Measurements from ENCODE around the gene KLHL10. TPM values are rescaled to one million over a fixed set of nuclear protein-coding genes. Genes with fewer than 3 reads are reported as not detected.

The KLHL10 gene
- polyA plus RNA-seq (ENCODE audit: insufficient read depth in 1 of 5, insufficient read length in 5 of 5, low replicate concordance in 1 of 5) = under 1 TPM in 4 of 5 donors, not detected in 1; 0.14 to 0.28 (median 0.24) TPM
- long read RNA-seq, donor 1 = 0 reads
- long read RNA-seq, donor 2 = 0 reads
- long read RNA-seq, donor 3 = 0 reads
- long read RNA-seq, donor 4 = 0 reads
- long read RNA-seq, donor 5 = 0 reads
- long read RNA-seq, donor 6 = 0 reads
- long read RNA-seq, donor 7 = 0 reads
- long read RNA-seq, donor 8, partial matches to known transcripts = 16 of 40 reads
- long read RNA-seq, donor 8, other reads (novel, unspliced or antisense) = 24 of 40 reads

DNA sequence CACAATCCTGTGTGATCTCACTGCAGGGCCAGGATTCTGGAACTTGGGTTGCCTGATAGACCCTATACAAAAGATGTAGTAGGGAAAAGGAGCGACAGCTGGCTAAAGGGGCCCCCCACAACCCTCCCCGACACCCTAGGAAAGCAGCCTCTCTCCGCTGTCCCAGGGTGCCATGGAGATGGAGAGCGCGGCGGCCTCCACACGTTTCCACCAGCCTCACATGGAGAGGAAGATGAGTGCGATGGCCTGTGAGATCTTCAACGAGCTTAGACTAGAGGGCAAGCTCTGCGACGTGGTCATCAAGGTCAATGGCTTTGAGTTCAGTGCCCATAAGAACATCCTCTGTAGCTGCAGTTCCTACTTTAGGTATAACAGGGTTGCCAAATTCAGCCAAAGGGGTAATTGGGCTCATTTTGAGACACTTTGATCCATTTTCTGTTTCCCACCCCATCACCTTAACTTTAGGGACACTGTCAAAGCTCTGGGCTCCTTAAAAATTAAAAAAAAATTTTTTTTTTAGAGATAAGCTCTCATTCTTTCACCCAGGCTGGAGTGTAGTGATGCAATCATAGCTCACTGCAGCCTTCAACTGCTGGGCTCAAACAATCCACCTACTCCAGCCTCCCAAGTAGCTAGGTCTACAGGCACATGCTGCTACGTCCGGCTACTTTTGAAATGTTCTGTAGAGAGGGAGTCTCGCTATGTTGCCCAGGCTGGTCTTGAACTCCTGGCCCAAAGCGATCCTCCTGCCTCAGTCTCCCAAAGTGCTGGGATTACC is at the start of gene KLHL10:
Gene KLHL10, plus strand, starts transcription at position 65 of the 778 bp plus-strand sequence. Its CDS starts 108 bp downstream, at position 173.
- DNase-seq = no peak

DNA sequence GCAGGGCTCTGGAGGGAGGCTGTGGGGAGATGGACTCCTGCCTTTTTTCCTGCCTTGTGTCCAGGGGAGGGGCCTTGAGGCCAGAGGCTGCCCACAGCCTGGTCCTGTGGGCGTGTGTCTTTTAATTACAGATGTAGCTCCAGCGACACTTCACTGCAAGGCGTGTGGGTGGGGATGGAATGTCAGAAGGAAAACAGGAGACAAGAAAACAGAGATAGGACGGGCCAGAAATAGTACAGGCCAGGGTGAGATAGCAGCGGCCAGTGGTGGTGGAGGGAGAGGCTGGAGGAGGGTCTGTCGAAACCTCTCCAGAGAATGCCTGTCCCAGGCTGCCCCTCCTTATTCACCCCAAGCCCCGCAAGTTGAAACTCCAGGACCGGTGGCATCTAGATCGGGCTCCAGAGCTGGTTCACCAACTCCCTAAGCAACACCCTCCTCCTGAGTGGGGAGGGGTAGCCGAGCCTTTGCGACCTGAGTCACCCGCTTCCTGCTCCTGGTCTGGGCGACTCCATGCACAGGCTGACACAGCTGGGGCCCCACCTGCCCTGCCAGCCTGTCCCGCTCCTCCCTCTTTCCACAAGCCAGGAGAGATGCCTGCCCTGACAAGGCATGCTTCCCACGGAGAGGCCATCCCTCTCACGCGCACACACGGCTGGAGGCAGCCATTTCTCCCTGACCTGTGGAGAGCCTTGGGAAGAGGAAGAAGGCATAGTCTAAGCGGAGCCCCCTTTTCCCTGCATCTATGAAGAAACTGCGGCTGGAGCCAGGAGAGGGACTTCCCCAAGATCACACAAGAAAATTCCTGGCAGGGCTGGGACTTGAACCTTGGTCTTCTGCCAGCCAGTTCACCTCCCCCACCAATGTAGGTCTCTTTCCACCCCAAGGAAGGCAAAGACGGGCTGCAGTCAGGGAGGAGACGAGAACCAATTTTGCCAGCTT is 44.5 kb upstream of the KLHL10 start:
- DNase-seq = no peak

DNA sequence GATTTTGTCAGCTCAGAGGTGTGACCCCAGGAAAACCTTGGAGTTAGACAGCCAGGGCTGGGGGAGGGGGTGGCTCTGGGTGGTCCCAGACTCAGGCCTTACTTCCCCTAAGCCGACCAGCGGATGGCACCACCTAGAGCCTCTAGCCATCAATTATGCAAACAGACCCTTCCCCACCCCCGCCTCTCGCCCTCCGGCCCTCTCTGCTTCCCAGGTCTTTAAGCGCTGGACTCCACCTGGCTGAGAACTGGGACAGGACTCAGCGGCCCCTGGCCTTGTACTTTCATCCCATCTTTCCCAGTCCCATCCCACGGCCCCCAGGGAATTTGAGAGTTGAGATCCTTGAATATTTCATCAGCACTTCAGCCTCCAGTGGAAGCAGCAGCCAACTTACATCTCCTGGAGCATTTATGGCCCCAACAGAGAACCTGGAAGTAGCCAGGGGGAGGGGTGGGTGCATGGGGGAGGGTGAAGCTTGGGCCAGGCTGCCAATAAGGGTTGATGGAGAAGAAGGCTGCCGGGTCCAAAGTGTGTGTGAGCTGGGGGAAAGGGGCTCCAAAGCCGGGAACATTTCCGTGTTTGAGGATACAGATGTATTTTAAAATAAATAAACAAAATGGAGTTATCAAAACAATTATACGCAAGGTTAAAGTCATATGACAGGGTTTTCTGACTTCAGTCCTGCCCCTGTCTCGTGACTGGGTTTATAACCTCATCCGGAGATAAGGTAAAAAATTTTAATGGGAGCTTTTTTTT is 43.7 kb upstream of the KLHL10 start:
- no peak for DNase-seq

DNA sequence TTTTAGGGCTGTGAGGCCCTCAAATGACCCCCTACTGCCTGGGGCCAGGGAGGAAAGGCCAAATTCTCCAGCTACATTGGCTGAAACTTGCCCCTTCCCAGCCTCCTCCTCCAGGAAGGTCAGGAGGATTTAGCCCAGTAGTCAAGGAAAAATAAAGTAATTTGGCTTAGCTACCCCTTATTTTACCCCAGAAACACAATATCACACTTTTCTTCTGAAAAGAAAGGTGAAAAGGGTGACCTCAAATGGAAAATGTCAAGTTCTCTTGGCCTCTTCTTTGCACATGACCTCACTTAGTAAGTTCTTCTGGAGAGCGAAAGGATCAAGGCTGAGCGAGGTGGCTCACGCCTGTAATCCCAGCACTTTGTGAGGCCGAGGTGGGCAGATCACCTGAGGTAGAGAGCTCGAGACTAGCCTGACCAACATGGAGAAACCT is 43.1 kb upstream of the KLHL10 start:
- no peak for DNase-seq

DNA sequence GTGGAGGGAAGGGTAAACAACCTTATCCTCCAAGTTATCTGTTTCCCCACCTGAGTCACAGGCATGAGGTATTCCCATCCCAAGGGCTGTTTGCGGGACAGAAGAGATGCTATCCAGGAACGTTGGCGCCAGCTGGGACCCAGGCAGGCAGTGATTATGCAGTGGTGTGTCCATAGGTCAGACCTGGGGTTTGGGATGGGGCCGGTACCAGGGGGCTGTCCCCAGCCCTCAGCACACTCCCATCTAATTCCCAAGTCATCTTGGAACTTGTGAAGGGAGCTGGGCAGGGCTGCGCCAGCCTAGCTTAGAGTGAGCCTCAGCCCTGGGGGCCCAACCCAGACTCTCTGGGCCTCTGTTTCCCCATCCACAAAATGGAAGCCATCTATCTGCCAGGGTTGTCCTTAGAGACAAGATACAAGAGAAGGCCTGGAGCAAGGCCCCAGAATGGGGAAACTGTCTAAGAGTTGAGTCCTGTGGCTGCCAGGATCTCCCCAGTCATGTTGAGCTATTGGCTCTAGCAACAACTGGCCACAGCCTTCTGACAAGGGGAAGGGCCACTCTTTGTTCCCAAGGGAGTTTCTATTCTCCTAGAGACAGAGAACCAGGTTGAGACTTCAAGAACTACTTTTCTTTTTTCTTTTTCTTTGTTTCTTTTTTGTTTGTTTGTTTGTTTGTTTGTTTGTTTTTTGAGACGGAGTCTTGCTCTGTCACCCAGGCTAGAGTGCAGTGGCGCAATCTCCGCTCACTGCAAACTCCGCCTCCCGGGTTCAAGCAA is 41.3 kb upstream of the KLHL10 start:
- DNase-seq = no peak

DNA sequence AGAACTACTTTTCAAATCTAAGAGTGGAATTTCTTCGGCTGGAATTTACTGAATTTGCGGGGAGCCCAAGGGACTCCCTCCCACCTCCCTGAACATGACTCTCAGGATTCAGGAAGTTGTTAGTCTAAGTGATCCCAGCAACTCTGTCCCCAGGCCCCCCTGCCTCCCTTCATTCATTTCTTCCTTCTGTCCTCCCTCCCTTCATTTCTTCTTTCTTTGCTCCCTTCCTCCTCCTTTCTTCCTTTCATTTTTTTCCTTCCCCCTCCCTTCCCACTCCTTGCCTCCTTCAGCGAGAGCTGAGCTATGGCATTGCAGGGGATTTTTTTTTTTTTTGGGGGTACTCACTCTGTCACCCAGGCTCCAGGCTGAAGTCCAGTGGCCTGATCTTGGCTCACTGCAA is 40.2 kb upstream of the KLHL10 start:
- no peak for DNase-seq

DNA sequence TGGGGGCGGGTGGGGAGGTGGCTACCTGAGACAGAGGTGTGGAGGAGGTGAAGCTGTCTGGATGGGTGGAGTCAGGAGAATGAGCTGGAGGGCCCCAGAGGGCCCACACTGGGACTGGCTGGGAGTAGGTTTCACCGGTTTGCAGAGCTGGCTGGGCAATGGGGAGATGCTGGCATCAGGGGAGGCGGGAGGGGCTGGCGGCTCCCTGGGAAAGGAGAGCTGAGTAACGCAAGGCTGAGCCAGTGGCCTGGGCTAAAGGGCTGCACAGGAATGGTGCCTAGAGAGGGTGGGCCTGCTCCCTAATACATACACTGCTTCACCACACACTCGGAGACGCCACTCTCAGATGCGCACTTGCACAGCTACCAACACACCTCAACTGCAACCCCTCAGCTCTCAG is 38.3 kb upstream of the KLHL10 start:
- DNase-seq = no peak

DNA sequence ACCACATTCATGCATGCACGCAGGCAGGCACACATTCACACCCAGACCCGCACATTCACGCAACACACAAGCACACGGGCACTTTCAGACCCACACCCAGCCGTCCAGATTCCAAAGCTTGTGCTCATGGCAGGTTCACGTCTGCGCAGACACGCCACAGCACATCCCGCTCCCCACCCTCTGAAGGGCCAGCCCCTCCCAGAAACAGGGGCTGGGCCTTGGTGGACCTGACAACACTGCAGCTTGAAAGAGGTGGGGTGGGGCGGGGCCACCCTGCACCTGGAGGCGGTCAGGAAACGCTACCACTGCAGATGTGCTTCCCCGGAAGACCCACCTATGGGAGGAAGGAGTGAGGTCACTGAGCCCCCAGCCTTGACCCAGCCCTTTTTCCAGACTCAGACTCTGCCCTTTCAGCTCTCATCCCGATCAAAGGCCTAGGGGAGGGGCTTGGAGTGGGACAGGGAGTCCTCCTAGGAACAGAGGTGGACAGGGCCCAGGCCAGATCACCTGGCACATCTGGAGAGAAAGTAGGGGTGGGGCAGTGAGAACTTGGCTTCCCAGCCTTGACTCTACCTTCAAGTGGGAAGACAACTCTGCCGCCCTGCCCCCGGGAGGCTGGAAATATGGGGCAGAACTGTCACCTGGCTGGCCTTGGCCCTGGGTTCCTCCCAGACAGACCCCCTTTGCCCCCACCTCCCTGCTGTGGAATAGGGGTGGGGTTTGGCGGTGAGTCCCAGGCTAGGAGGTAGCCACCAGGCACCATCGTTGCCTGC is 36.8 kb upstream of the KLHL10 start:
- peak in 1 of 2 donors; percentile 22 for DNase-seq

DNA sequence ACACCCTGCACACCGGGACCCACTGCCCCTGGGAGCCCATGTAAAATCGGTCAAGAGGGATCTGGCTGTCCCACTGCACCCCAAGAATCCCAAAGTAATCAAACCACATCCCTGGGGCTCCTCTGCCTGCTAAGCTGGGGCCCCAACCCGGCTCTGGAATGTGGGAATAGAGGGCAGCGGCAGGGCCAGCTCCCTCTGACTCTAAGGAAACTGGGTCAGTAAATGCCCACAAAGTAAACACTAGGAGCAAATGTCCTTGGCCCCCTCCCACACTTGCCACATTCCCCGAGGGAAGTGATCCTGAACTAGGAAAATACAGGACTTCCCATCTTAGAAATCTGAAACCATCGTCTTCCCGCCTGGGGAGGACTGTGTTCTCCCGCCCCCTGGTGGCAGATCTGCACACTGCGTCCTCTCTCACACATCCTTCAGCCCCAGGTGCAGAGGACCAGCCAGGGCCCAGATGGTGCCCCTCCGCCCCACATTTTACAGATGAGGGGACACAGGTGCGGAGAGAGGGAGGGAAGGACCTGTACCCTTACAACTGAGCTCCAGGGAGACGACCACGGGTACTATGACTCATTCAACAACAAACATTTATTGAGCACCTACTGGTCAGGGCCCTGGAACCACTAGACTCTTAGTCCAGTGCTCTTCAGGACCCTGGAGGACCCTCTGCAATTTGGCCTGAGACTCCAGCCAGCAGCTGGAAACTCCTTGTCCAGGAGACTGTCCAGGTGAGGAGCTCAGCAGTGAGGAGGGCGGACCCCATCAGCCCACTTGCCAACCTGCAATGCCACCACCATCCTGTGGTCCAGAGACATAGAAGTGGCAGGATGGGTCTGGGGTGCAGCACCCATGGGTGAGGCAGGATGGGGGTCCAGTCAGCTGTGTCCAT is 36.0 kb upstream of the KLHL10 start:
- peak in 1 of 2 donors; percentile 78 for DNase-seq

DNA sequence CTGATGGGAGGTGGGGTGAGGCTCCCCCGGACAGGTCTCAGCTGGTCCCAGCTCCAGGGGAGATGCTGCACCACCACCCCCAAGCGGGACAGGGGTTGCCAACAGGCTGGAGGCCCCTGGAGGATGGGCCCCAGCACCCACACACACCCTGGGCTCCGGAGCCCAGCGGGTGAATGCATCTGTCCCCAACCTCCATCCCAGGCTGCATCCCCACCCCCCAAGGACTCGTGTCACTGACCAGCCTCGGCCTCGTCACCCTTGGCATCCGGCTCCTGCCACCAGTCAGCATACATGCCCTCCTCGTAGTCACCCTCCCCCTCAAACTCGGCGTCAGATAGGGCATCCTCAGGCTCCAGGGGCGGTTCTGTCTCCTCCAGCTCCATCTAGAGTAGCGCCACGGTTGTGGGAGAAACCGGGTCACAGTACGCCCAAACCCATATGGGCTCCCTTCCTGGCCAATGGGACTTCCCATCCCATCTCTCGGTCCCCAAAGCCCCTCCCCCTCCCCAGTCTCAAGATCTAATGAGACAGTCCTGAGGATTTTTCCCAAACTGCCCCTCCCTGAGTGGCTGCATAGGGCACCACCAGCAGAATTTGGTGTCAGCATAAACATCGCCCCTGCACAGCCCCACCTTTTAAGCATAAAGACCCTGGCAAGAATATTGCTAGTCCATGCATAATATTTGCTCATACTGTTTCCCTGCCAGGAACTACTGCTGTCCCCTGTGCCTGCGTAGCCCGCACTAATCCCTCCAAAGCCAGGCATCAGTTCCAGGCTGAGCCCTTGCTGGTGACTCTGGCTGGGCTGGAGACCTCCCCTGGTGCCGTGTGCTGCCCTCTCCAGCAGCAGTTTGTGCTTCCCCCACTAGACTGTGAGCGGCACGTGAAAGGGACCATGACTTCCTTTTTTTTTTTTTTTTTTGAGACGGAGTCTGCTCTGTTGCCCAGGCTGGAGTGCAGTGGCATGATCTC is 34.3 kb upstream of the KLHL10 start:
- no peak for DNase-seq

DNA sequence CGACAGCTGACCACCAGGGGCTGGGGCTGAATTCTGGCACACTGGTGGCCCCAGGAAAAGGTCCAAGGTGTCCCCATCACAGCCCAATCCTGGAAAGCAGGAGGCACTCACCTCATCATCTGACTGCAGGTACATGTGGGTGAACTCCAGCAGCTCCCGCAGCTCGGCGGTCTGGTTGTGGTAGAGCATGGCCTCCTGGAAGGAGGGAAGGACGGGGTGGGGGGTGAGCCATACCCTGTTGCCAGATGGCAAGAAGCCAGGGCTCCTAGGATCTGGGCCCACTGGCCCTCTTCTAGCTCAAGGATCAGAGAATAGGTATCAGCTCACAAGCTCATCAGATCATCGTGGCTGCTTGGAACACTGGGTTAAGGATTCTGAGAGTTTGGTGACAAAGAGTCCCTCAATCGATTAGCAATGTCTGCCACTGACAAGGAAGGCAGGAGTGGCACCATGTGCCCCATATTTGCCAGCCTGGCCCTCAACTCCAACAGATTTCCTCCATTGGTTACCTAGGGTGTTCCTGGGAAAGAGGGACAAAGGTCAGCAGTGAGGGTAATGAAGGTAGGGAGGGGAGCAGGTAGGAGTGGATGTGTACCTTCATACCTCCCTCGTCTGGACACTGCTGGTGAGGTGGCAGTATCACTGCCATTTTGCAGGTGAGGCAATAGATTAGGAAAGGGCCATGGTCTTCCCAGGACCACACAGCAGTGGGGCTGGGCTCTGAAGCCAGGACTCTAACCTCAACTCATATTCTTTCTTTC is 30.8 kb upstream of the KLHL10 start:
- no peak for DNase-seq

DNA sequence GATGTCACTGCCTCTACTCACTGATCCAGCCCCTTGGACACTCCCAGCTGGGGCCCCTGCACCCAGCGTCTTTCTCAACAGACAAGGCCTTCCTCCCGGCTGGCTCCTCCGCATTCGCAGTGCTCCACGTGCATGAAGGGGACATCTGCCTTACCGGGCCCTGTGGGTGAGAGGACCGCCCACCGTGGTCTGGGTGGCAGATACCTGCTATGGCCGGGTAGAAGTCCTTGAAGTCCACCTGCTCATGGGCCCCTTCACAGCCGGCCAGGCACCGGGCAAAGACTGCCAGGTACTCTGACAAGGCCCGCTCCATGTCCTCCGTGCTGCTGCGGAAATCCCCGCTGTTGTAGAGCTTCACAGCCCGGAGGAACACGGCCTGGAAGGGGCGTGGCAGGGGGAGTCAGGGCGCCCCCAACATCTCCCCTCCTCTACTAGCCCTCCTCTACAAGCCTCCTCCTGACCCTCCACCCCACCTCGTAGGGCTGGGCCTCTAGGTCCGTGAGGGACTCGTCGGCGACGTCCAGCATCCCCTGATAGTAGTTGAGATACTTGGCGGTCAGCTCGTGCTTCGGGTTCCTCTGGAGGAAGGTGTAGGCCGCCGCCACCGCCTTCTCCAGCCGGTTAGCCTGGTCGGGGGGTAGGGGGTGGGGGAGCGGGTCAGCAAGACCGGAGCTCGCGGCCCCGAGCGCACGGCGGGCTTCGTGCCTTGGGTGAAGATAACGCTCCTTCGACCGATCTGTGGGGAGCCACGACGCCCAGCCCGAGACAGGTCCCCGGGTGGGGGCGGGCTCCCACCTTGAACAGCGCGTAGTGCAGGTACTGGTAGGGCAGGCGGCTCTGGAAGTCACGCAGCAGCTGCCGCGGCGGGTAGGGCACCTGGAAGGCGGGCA is 26.7 kb upstream of the KLHL10 start:
- DNase-seq = no peak

DNA sequence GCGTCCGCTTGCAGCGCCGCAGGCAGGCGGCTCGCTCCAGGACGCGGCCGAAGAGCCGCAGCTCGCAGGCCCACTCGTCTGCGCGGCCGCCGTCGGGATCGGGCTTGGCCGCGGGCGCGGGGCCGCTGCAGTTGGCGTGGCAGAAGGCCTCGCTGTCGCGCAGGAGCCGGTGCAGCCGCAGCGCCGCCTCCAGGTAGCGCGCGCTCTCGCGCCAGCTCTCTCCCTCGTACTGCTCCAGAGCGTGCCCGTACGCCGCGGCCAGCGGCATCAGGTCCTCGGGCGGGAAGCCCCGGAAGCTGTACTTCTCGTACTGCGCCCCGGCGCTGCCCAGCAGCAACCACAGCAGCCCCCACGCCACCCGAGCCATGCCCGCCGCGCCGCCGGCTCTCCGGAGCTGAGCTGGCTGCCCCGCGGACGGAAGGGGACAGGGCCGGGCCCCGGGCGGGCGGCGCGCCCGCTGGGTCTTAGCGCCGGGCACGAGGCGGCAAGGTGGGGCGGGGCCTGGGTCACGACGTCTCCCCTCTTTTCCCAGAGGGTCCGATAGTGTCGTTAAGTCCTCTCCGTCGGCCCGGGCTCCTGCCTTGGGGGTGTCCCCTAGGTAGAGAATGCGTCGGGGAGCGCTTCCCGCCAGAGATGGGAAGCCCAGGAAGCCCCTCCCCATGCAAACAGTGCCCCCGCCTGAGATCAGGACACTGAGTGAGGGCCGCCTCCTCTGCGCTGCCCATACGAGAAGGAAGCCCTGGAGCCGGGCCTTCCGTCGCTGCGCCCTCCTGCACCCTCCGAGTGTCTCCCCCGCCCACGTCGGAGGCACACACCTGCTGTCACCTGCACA is 25.9 kb upstream of the KLHL10 start, which contains the start of gene P3H4:
Gene P3H4, minus strand, starts transcription at position 401 of the 832 bp plus-strand sequence. Its CDS starts 34 bp downstream, at position 367.
- peak; percentile 83 to 89 for DNase-seq
